ENCODE measurements around the gene XRRA1.
"Not testable (repeated sequence)": the region's sequence is repeated elsewhere in the genome, so short reads cannot be mapped to it uniquely, and the experiment has no call there.

XRRA1 gene, protein sequence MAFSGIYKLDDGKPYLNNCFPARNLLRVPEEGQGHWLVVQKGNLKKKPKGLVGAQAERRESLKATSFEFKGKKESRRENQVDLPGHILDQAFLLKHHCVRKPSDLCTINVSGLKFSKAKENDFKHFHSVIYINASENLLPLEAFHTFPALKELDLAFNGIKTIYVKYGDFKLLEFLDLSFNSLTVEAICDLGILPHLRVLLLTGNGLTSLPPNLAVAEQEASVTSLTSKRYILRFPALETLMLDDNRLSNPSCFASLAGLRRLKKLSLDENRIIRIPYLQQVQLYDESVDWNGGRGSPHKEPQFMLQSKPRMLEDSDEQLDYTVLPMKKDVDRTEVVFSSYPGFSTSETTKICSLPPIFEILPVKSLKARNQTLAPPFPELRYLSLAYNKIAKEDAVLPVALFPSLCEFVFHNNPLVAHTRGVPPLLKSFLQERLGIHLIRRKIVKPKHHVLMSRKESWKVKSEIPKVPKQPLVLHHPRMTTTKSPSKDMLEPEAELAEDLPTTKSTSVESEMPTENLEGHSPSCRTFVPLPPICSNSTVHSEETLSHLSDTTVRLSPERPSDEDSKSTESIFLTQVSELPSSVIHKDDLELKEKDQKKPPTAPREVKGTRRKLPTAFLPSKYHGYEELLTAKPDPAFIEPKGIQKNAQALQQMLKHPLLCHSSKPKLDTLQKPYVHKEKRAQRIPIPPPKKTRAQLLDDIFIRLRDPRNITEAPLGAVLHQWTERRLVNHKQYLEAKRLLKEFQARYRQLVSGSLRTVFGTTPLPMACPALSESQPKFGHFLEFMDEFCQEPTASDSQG

GRCh38 chr11:74948898-74949752, at the start of gene XRRA1, which contains the start of gene SPCS2:
Gene XRRA1, minus strand, starts transcription at chr11:74949091. Its CDS starts 8,213 bp downstream, at chr11:74940878.
Gene SPCS2, plus strand, starts transcription at chr11:74949266. Its CDS starts 20 bp downstream, at chr11:74949286.
- DNase-seq (ENCODE audit: low read depth), result peak; percentile 97

DNA sequence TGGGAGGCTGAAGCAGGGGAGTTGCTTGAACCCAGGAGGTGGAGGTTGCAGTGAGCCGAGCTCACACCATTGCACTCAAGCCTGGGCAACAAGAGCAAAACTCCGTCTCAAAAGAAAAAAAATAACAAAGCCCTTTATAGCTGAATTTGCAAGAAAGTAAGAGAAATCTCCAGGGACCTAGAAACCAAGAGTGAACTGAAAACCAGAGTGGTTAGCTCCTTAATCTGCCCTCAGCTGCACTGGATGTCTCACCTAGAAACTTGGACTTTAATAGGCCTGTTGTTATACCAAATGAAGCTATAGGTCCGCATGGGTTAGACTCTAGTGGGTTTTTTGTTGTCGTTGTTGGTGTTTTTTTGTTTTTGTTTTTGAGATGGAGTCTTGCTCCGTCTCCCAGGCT, 44.0 kb upstream of the XRRA1 start:
- DNase-seq (ENCODE audit: low read depth), result no peak

- DNase-seq (ENCODE audit: low read depth), result no peak
Measured at GRCh38 chr11:74990941-74991340, 42.0 kb upstream of the XRRA1 start.

- not testable (repeated sequence) for DNase-seq (ENCODE audit: low read depth)
Measured at GRCh38 chr11:74990150-74990549, 41.3 kb upstream of the XRRA1 start.

GRCh38 chr11:74989260-74989638, 40.4 kb upstream of the XRRA1 start:
- no peak for DNase-seq (ENCODE audit: low read depth)

- DNase-seq (ENCODE audit: low read depth), result peak; percentile 76
Measured at GRCh38 chr11:74988541-74989259, 39.8 kb upstream of the XRRA1 start, which contains the start of gene NEU3. Gene NEU3, plus strand, starts transcription at chr11:74988933. Its CDS starts 128 bp downstream, at chr11:74989061.

DNA sequence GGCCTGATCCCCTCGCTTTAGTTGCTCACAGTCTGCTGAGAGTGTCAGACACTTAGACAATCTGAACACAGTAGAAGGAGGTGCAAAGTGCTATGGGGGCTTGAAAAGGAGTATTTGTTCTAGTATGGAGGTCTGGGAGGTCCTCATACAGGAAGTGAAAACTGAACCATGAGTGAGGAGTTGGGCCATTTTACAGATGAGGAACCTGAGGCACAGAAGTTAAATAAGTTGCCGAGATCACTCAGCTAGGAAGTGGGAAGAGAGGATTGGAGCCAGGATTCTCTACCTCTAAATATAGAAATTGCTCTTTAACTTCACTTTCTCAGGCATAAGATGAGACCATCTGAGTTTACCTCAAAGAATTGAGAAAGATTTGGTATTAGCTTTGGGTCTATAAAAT, 35.8 kb upstream of the XRRA1 start:
- DNase-seq (ENCODE audit: low read depth), result no peak

- DNase-seq (ENCODE audit: low read depth), result no peak
Measured at GRCh38 chr11:74984070-74984469, 35.2 kb upstream of the XRRA1 start.

DNA sequence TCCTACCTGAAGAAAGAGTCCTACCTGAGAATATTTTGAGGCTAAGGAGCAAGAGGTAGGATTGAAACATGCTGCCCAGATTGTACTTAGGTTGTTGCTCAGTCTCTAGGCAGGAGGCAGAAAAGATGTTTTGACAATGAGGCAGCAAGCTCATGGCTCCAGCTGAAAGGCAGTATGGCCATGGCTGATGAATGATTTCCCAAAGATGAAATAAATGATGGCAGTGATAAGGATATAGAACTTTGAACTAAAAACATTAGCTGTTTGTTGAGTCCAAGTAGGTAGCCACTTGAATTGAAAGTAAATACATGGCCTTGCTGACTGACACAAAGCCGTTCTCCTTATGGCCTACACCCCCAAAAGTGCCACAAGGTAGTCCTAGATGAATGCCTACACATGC, 33.0 kb upstream of the XRRA1 start:
- DNase-seq (ENCODE audit: low read depth), result no peak

GRCh38 chr11:74980634-74981033, 31.7 kb upstream of the XRRA1 start:
- DNase-seq (ENCODE audit: low read depth), result no peak

GRCh38 chr11:74978041-74978440, 29.1 kb upstream of the XRRA1 start:
- no peak for DNase-seq (ENCODE audit: low read depth)

DNA sequence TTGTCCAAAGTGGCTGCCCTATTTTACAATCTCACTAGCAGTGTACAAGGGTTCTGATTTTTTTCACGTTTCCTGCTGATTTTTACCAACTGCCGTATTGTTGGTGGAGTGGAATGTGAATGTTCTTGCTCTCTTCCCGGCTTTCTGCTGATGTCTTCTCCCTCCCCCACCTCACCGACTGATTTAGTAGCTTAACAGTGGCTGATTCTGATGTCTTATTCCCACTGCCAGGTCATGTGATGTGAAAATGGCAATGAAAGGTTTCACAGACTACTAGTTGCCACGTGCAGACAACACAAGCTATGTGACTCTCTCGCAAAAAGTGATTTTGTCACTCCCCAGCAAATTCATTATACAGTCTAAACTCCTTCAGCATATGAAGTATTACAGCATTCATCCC, 22.5 kb upstream of the XRRA1 start:
- no peak for DNase-seq (ENCODE audit: low read depth)

- no peak for DNase-seq (ENCODE audit: low read depth)
Measured at GRCh38 chr11:74970852-74971395, 22.0 kb upstream of the XRRA1 start.

GRCh38 chr11:74966651-74967050, 17.8 kb upstream of the XRRA1 start:
- DNase-seq (ENCODE audit: low read depth), result no peak

- DNase-seq (ENCODE audit: low read depth), result not testable (repeated sequence)
Measured at GRCh38 chr11:74960128-74960527, 11.2 kb upstream of the XRRA1 start.

- DNase-seq (ENCODE audit: low read depth), result no peak
Measured at GRCh38 chr11:74957937-74958629, 9.2 kb upstream of the XRRA1 start.

- DNase-seq (ENCODE audit: low read depth), result no peak
Measured at GRCh38 chr11:74956397-74957015, 7.6 kb upstream of the XRRA1 start.

DNA sequence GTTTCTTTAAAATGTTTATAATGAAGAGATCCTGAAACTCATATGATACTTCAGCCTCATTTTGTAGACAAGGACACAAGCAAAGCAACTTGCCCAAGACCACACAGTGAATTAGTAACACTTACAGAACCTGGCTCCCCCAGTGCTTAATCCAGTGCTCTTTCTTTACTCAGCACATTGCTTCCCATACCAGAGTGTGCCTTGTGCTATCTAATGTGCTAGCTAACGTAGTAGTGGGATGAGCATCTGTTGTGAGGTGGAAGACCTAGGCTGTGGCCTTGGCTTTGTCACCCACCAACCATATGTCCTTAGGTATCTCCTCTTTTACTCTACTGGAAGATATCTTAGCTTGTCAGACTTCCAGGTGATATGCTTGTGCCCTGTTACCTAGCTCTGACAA, 5.3 kb upstream of the XRRA1 start:
- DNase-seq (ENCODE audit: low read depth), result no peak

- DNase-seq (ENCODE audit: low read depth), result no peak
Measured at GRCh38 chr11:74953451-74953850, 4.6 kb upstream of the XRRA1 start.

GRCh38 chr11:74952752-74953151, 3.9 kb upstream of the XRRA1 start:
- DNase-seq (ENCODE audit: low read depth), result no peak

Data from activated T-cell treated with anti-CD3 and anti-CD28 coated beads for 24 hours (primary cell).